Stimulated activated CD4-positive, alpha-beta T cell treated with anti-CD3 and anti-CD28 coated beads, Interleukin-1b, Interleukin-23, amount 100 ng/mL, for 24 hours (primary cell): ENCODE results near the gene RNF4.
"Not testable (repeated sequence)": the region's sequence is repeated elsewhere in the genome, so short reads cannot be mapped to it uniquely, and the experiment has no call there.

Experiments
- DNase-seq, 4 experiments: peaks; one replicate each; pipeline ENCODE4 v3.0.0-alpha.2; 2020; ENCODE audit warnings: low read depth in 4 of 4, low spot score in 1 of 4

RNF4 gene, protein sequence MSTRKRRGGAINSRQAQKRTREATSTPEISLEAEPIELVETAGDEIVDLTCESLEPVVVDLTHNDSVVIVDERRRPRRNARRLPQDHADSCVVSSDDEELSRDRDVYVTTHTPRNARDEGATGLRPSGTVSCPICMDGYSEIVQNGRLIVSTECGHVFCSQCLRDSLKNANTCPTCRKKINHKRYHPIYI

DNA sequence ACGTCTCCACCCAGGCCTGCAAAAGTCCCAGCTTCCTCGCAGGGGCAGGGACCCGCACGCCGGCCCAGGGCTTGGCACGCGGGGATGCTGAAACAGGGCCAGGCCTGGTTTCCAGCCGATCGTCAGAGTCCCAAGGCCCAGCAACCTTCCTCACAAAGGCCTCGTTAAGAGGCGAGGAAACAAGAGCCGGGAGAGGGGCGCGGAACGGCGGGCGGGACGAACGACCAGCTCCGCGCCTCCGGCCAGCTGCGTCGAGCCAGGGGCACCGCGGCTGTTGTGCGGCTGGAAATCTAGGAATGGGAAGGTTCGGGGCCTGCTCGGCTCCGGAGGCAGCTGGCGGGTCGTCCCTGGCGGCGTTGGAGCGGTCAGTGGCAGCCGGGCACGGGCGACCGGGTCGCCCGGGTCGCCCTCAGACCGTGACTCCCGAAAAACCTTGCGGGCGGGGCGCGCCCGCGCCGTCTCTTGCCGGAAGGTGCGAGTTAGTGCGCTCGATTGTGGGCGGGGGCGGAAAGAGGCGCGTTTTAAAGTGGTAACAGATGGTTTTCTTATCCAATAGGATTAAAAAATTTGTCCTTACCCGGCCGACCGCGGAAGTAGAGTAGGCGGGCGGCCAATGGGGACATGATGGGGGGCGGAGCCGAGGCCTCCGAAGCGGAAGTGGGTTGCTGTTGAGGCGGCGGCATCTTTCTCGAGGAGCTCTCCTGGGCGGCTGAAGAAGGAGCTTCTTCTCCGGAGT is at the start of gene RNF4:
Gene RNF4, plus strand, starts transcription at position 651 of the 736 bp plus-strand sequence. CDS start 21,388 bp downstream, outside the sequence.
- peak; percentile 86 to 94 (median 90) for DNase-seq

DNA sequence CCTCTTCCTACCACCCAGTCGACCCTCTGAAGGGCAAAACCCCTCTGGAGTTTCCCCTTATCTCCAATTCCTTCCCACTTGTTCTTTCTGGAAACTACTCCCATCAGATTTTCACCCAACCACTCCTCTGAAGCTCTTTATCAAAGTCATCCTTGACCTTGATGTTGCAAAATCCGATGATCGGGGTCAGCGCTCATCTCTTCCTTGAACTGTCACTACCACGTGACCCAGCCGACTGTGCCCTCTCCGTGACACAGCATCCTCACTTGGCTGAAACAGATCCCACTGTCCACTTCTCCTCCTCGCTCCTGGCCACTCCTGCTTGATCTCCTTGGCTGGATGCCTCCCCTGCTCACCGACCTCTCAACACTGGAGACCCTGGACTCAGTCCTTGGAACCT is 49.1 kb upstream of the RNF4 start:
- no peak for DNase-seq

DNA sequence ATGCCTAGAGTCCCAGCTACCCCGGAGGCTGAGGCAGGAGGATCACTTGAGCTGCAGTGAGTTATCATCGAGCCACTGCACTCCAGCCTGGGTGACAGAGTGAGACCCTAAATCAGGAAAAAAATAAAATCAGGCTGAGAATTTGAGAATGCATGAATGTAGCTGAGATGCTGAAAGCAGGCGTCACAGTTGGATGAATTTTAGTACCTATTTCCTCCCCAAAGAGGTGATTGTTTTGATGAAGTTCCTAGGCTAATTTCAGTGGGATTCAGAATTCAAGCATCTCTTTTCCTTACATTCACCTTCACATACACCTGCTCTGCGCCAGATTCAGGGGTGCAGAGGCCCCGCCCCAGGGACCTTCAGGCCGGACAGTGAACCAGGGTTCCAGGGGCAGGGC is 47.0 kb upstream of the RNF4 start:
- DNase-seq = no peak

DNA sequence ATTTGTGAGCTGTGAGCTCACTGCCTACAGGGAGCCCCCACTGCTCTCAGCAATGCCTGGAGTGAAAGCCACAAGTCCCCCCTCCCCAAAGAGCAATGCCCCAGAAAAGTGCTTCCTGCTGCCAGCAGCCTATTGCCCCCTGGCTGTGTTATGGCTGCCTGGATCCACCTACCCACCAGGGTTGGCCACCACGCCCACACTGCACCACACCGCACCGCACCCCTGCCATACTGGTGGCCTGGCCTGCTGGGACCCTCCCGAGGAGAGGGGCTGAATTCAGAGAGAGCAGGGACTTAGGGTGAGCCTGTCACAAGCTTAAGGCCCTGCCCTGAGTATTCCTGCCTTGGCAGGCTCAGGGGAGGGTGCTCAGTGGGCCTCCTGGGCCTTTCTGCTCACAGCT is 45.8 kb upstream of the RNF4 start:
- DNase-seq = no peak

DNA sequence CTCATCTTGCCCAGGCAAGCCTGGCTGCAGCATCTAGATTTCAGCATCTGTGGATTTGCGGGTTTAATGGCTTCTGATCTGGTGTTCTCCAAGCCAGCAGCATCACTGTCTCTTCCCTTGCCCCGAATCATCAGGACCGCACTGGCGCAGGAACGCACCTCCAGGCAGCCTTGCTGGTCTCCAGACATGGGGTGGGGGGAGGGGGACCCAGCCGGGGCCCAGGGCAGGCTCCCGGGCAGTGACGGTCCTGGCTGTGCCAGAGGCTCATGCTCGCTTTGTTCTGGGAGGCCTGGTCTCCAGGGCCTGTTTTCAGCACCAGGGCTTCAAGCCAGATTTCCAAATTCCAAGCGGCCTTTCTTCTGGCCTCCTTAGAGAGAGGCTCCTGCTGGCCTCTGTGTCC is 45.2 kb upstream of the RNF4 start:
- no peak for DNase-seq

DNA sequence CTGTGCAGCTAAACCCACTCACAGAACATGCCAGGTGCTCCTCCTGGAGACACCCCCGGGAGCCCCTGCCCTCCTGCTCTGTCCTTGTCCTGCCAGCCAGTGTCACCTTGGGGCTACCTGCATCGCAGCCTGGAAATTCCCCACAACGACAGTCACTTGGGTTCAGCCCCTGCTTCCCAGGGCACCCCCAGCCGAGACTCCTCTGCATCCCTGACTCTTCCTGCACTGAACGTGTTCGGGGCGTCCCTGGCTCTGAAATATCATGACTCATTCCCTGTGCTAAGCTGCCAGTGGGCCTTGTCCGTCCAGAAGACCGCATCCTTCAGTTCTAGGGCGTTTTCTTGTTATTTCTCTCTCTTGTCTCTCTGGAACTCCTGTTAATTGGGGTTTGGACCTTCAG is 44.3 kb upstream of the RNF4 start:
- DNase-seq = no peak

DNA sequence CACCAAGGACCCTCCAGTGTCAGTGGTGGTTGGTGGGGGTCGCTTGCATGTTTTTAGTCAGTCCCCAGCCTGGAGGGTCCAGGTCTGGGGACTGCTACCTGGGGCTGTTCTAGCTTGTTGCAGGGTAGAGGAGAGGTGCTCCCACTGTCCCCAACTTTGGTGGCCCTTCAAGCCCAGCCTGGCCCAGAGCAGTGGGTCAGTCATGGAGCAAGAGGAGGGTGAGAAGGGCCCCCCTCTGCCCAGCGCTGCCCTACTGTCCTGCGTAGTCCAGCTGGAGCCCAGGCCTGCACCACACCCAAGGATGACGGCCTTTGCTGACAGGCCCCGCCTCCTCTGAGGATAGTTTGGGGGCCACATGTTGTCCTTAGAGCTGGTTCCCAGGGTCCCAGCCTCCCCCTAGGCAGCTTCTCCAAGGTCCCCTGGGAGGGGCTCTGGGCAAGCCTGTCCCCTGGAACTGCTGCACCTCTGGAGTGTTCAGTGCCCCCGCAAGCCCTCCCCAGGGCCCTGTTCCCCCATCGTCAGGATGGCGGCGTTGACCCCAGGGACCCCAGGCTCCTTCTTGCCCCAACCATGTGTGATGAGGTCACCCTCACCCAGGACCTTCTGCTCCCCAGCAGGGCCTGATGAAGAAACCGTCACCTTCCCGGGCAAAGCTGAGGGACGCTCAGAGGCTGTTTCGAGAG is 43.4 kb upstream of the RNF4 start:
- DNase-seq = no peak

DNA sequence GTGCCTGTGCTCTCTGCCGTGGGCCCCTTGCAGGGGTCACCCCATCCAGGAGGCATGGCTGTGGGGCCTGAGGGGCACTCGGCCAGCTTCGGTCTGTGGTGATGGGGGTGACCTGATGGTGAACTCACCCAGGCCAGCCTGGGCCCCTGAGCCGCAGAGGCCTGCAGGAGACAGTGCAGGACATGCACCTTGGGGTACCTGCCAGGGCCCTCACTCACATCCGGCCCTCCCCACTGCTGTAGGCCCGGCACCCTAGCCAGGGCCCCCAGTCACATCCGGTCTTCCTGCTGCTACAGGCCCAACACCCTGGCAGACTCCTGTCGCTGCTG is 42.9 kb upstream of the RNF4 start:
- DNase-seq = no peak

DNA sequence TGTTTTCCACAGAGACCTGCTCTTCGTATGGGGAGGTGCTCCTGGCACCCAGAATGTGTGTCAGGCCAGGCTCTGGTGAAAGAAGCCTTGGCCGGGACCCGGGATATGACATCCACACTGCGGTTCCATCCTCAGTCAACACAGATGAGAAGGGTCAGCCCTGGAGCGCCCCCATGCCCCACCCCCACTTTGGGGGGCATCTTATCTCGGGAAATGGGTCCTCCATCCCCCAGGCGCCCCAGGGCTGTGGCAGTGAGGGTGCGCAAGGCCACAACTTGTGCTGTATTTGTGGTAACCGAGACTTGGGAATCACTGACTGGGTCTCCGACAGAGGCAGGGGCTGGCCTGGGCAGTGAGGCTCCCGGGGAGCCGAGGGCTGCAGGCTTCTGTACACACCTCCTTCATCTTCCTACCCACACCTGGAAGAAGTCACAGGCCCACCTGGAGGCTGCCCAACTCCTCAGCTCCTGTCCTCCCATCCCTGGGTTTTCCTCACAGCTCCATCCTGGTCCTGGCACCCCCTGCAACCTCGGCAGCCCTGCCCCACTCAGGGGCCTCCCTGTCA is 42.1 kb upstream of the RNF4 start:
- no peak for DNase-seq

DNA sequence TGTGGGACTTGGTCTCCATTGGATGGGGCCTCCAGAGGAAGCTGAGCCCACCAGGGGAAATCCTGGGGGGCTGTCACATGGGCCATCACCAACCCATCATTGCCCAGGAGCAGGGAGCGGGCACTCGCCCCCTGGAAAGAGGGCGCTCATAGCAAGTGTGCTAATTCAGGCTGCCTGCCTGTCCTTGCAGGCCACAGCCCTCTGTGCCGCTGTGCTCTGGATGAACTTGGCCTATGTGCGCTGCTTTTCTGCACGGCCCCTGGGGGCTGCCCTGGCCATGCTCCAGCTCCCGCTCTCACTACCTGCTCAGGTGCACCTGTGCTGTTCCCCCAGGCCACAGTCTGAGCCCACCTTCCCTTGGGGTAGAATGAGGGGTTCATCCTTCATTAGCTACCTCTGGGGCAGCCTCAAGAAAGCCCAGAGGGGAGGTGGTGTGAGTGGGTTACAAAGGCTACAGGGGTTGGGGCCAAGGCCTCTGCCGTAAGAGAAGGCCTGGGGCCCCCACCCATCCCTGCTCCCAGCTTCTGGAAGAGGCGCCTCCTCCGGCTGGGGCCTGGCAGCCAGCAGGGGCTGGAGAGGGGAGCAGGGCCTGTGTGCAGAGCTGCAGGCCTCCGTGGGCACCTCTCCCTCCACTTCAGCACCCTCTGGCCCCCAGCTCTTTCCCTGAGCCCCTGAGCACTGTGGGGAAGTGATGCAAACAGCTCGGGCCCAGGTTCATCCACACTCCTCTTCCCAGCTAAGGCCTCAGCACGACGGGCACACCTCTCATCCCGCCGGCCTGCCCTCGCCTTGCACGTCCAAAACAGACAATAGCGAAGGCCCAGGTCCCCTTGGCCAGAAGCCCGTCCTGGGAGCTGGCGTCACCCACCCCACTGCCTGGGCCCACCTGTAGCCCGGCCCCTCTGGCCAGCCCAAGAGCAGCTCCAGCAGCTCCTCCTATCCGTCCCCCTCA is 41.2 kb upstream of the RNF4 start:
- no peak for DNase-seq

DNA sequence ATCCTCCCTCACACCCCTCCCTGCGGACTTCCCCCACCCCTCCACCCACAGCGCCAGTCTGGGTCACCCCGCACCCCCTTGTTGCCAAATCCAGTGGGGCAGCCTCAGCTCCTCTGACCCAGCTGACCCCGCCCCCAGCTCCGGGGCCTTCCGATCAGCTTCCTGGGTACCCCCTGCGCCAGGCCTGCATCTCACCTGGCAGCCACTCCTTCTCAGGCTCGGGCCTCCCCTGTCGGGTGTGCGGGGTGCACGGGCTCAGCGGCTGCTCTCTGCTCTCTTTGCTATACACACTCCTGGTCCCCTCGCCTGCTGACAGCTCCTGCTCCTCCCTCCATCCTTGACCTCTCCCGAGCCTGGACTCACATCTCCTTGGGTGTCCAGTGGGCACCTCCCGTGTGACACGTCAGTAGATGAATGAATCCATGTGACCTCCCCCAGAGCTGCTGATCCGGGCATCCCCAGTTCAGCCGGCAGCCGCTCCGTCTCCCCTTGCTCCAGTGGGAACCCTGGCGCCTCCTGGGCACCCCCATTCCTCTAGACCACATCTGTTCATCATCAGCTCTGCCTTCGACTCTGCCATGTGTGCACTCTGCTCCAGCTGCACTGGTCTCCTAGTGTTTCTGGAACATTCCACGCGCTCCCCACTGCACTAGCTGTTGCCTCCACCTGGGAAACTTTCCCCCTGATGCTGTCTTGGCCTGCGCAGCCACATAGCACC is 40.3 kb upstream of the RNF4 start:
- no peak for DNase-seq

DNA sequence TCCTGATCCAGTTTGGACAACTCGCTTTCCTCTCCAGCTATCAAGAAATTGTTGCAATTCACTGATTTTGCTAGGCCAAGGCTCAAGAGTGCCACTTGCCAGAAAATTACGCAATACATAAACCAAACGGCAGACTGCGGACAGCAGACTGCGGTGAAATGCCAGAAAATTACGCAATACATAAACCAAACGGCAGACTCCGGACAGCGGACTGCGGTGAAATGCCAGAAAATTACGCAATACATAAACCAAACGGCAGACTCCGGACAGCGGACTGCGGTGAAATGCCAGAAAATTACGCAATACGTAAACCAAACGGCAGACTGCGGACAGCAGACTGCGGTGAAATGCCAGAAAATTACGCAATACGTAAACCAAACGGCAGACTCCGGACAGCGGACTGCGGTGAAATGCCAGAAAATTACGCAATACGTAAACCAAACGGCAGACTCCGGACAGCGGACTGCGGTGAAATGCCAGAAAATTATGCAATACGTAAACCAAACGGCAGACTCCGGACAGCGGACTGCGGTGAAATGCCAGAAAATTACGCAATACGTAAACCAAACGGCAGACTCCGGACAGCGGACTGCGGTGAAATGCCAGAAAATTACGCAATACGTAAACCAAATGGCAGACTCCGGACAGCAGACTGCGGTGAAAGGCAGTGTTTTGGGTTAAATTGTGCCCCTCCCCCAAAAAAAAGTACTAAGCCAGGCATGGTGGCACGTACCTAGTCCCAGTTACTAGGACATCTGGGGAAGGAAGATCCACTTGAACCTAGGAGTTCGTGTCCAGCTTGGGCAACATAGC is 38.8 kb upstream of the RNF4 start:
- DNase-seq = not testable (repeated sequence)

DNA sequence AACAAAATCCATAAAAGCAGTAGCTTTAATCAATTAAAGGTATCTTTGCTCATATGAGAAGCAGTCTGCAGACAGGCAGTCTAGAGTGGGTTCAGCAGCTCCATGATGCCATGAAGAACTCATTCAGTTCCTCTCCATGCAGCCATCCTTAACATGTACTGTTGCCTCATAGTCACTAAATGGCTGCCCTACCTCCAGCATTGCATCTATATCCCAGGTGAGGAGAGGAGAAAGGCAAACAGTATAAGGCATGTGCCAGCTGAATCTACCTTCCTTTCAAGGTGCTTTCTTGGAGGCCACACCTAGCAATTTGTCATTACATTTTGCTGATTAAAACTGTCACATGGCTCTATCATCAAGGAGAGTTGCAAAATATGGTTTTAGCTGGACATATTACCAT is 36.9 kb upstream of the RNF4 start:
- no peak for DNase-seq

DNA sequence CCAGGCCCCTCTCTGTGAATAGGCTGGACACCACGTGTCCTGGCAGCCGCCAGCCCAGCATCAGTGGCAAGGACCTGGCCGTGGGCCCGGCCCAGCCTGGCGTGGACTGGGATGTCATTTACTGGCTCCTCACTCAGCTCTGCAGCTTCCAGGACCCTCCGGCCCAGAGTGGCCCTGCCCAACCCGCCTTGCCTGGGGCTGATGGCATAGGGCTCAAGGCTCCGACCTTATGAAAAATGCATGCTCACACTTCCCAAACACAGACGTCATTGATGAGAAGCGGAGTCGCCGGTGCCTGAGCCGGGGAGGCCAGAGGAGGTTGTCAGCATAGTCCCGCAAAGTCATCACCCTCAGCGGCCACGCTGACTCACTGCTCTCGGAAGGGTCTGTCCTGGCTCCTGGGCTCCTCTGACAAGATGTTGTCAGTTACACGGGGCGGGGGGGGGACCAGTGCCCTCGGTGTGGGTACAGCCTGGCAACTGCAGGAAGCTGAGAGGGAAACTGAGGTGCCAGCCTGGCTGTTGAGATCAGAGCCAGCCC is 35.8 kb upstream of the RNF4 start:
- DNase-seq = no peak

DNA sequence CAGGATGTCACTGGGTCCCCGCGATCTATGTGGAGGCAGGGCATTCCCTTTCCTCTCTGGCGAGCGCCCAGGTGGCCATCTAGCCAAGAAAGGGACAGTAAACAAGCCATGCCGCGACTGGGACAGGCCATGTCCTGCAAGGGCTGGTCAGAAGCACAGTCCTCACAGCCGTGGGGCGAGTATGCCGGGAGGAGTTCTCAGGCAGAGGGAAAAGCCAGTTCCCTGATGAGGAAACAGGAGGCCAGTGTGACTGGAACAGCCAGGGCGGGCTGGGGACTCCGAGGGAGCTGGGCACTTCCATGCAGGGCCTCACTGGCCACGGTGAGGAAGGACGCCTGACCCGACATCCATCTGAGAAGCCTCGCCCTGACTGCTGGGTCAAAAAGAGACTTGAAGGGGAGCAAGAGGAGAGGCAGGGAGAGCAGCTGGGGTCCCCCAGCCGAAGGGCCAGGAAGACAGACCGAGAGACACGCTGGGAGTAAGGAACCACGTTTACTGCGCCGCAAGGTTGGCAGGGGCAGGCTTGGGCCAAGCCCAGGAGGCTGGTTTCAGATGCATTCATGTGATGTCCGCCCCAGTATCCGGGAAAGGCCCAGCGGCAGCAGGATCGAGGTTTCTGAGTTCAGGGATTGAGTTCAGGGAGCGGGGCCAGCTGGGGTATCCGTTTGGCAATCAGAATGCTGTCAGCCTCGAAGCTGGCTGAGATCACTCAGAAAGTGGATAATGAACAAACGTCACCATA is 35.1 kb upstream of the RNF4 start:
- no peak for DNase-seq

DNA sequence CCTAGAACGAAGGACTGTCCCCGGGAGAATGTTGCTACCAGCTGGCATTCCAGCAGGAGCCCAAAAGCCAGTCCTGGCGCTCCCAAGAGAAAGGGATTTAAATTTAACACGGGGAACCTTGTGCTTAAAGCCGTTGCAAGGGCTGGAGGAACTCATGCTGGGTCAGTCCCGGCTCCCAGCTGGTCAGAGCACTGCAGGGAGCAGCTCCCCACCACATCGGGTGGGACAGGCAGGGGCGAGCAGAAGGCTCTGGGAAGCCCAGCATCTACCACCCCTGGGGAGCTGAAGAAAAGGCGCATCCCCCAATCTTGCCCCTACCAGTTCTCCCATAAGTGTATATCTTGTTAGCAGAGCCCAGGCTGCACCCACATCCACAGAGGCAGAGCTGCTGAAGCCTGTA is 34.5 kb upstream of the RNF4 start:
- no peak for DNase-seq

DNA sequence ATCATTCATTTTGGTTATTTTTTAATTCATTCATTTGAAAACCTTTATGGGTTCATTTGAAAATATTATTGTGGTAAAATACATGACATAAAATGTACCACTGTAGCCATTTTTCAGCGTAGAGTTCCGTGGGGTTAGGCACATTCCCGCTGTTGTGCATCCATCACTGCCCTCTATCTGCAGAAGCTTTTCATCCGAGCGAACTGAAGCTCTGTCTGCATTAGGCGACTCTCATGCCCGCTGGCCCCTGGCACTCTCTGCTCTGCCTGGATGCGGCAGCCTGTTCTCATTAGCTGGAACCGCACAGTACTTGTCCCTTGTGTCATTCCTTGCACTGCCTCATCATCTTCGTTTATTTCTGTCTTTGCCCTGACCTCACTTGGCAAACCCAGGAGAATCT is 32.6 kb upstream of the RNF4 start:
- no peak for DNase-seq

DNA sequence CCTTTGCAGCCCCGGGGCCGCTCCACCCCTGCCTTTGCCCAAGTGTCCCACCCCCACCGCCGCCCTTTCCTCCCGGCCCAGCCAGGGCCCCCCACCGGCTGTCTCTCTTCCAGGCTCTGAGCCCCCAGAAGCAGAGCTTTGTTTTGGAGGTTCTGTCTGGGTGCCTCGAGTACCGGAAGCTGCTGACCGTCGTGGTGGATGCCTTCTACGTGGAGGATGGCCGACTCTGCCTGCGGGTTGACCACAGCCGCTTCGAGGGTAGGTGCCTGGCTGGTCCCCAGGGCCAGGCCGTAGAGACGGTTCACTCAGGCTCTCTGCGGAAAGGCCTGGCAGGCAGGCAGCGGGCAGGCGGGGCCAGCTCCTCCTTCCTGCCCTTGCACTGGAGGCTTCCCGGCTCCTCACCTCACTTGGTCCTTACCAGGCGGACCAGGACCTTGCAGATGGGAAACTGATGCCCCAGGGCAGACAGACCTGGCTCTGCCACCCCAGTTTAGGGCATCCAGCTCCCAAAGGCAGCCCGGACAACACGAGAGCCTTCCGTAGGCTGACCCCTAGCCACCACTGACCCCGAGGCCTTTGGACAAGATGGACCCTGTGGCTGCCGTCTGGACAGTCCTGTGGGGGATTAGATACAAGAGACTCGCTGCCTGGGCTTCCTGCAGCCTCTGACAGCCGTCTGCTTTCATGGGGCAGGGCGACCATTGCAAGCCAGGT is 32.0 kb upstream of the RNF4 start:
- no peak for DNase-seq
